Ishikawa (cell line): ENCODE results near the gene TNPO3.

Source experiments
- CEBPB ChIP-seq: IDR thresholded peaks from 2 replicates; pipeline ENCODE4 v1.6.1; 2012
- CREB1 ChIP-seq: IDR thresholded peaks from 2 replicates; pipeline ENCODE4 v1.6.1; 2012; ENCODE audit warnings: low read depth
- EGR1 ChIP-seq: IDR thresholded peaks from 2 replicates; pipeline ENCODE4 v1.6.1; 2012
- EP300 ChIP-seq: IDR thresholded peaks from 2 replicates; pipeline ENCODE4 v1.6.1; 2012; ENCODE audit warnings: borderline replicate concordance
- FOXM1 ChIP-seq: IDR thresholded peaks from 2 replicates; pipeline ENCODE4 v1.6.1; 2012; ENCODE audit warnings: low read depth, borderline replicate concordance
- NFIC ChIP-seq: IDR thresholded peaks from 2 replicates; pipeline ENCODE4 v1.6.1; 2012
- RAD21 ChIP-seq: IDR thresholded peaks from 2 replicates; pipeline ENCODE4 v1.6.1; 2012; ENCODE audit warnings: low read depth
- TAF1 ChIP-seq: IDR thresholded peaks from 2 replicates; pipeline ENCODE4 v1.6.1; 2012; ENCODE audit warnings: low read depth, mild to moderate bottlenecking
- TCF12 ChIP-seq: IDR thresholded peaks from 2 replicates; pipeline ENCODE4 v1.6.1; 2012; ENCODE audit warnings: low read depth
- TEAD4 ChIP-seq: IDR thresholded peaks from 2 replicates; pipeline ENCODE4 v1.6.1; 2012
- YY1 ChIP-seq: IDR thresholded peaks from 2 replicates; pipeline ENCODE4 v1.6.1; 2012; ENCODE audit warnings: low read depth
- ZBTB7A ChIP-seq: IDR thresholded peaks from 2 replicates; pipeline ENCODE4 v1.6.1; 2012; ENCODE audit warnings: low read depth
- TF ChIP-seq, protein P1 (sequence below): IDR thresholded peaks from 2 replicates; pipeline ENCODE4 v1.6.1; 2012; ENCODE audit warnings: low read depth, mild to moderate bottlenecking
- TF ChIP-seq, protein P2 (sequence below): IDR thresholded peaks from 2 replicates; pipeline ENCODE4 v1.6.1; 2012
- TF ChIP-seq, protein P3 (sequence below): IDR thresholded peaks from 2 replicates; pipeline ENCODE4 v1.6.1; 2012

The TNPO3 gene

DNA sequence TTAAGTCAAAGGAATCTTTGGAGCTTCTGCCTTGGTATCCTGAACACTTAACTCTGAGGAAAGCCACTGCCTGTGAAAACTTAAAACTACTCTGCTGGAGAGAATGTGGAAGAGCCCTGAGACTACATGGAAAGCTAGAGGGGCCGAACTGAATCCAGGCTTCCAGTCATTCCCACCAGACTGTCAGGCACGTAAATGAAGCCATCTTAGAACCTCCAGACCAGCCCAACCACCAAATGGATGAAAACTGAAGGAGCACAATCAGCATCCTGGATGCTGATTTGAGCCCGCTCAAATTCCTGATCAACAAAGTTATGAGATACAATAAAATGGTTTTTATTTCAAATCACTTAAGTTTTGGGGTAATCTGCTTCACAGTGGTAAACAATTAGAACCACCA is 30.8 kb downstream of the TNPO3 start:
- TF ChIP-seq CREB1 (no peak), TCF12 (no peak), RAD21 (no peak), ZBTB7A (no peak), YY1 (no peak), EP300 (no peak), CEBPB (no peak), NFIC (no peak), TAF1 (no peak), FOXM1 (no peak), TEAD4 (no peak), EGR1 (no peak)
- TF ChIP-seq, protein P1, sequence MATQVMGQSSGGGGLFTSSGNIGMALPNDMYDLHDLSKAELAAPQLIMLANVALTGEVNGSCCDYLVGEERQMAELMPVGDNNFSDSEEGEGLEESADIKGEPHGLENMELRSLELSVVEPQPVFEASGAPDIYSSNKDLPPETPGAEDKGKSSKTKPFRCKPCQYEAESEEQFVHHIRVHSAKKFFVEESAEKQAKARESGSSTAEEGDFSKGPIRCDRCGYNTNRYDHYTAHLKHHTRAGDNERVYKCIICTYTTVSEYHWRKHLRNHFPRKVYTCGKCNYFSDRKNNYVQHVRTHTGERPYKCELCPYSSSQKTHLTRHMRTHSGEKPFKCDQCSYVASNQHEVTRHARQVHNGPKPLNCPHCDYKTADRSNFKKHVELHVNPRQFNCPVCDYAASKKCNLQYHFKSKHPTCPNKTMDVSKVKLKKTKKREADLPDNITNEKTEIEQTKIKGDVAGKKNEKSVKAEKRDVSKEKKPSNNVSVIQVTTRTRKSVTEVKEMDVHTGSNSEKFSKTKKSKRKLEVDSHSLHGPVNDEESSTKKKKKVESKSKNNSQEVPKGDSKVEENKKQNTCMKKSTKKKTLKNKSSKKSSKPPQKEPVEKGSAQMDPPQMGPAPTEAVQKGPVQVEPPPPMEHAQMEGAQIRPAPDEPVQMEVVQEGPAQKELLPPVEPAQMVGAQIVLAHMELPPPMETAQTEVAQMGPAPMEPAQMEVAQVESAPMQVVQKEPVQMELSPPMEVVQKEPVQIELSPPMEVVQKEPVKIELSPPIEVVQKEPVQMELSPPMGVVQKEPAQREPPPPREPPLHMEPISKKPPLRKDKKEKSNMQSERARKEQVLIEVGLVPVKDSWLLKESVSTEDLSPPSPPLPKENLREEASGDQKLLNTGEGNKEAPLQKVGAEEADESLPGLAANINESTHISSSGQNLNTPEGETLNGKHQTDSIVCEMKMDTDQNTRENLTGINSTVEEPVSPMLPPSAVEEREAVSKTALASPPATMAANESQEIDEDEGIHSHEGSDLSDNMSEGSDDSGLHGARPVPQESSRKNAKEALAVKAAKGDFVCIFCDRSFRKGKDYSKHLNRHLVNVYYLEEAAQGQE = no peak
- TF ChIP-seq, protein P2, sequence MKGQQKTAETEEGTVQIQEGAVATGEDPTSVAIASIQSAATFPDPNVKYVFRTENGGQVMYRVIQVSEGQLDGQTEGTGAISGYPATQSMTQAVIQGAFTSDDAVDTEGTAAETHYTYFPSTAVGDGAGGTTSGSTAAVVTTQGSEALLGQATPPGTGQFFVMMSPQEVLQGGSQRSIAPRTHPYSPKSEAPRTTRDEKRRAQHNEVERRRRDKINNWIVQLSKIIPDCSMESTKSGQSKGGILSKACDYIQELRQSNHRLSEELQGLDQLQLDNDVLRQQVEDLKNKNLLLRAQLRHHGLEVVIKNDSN = no peak
- TF ChIP-seq, protein P3, sequence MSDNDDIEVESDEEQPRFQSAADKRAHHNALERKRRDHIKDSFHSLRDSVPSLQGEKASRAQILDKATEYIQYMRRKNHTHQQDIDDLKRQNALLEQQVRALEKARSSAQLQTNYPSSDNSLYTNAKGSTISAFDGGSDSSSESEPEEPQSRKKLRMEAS = no peak

DNA sequence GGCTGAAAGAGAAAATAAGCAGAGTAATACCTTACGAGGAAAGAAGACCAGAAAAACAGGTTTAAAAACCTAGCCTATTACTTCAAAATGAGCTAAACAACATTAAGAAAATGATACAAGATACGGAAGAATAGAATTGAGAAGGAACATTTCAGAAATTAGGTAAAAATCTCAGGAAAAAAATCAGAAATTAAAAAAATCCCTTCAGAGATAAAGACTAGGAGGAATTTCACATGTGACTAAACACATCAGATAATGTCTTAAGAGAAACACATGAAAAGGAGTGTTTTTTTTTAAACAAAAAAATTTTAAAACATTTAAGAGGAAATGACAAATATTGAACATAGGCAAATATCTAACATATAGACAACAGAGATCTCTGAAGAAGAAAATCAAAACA is 33.3 kb downstream of the TNPO3 start:
- TF ChIP-seq, protein P2 = no peak
- TF ChIP-seq, protein P1 = no peak
- TF ChIP-seq EGR1 (no peak), FOXM1 (no peak), CEBPB (no peak), CREB1 (no peak), YY1 (no peak), TCF12 (no peak), NFIC (no peak), TEAD4 (no peak), ZBTB7A (no peak)
- TF ChIP-seq, protein P3 = no peak

DNA sequence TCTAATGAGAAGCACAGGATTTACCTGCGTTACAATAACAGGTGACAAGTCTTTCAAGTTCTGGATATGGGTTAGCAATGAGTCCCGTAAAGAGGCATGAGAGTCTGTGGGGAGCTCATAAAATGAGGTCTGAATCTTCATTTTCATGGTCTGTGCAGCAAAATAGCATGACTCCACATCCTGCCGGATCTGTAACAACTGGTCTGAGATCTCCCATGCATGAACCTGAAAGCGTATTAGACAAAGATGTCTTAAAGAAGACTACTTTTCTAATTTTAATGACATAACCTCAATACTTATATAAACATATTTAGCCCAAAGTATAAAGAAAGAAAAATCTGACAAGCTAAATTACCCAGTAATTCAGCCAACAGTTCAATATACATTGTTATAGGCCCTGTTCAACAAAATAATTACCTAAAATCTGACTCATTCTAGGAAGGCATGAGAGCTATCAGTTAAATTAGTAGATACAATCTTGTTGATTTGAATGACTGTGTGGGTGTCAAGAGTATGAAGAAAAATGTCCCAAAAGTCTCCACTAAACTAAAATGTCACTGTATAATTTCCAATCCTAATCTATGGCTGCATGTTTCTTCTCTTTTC is 36.9 kb downstream of the TNPO3 start:
- no peak for TF ChIP-seq FOXM1
- no peak for TF ChIP-seq EP300
- no peak for TF ChIP-seq CREB1
- TF ChIP-seq TCF12 = no peak
- no peak for TF ChIP-seq ZBTB7A
- no peak for TF ChIP-seq EGR1
- TF ChIP-seq, protein P1 = no peak
- TF ChIP-seq CEBPB = no peak
- TF ChIP-seq, protein P2 = no peak
- TF ChIP-seq, protein P3 = no peak

DNA sequence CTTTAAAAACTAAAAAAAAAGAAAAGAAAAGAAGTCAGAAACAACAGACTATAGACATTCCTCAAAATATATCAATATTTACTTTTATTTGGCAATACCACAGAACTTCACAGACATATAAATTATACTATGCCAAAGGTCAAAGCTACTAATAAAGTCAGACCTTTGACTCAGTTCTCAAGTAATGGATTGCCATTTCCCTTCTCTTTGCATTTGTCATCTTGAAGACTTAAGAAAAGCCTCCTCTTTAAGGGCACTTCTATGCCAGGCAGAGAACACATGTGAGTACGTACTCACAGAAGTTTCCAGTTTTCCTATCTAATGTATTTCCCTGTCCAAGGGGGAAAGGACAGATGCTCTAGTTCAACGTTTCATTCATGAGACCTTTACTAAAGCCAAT is 37.6 kb downstream of the TNPO3 start:
- TF ChIP-seq, protein P2 = no peak
- TF ChIP-seq EGR1 (no peak), TEAD4 (no peak), YY1 (no peak), NFIC (no peak), RAD21 (no peak), CREB1 (no peak), TAF1 (no peak), ZBTB7A (no peak), EP300 (no peak), FOXM1 (no peak), TCF12 (no peak)
- TF ChIP-seq, protein P1 = no peak
- TF ChIP-seq, protein P3 = no peak
